Measurements from ENCODE around the gene MAPRE2.
"Not testable (repeated sequence)": the region's sequence is repeated elsewhere in the genome, so short reads cannot be mapped to it uniquely, and the experiment has no call there.

The MAPRE2 gene

GRCh38 chr18:35137632-35138031, 96.4 kb downstream of the MAPRE2 start:
- whole genome bisulfite sequencing, 2 experiments (ENCODE audit: insufficient coverage in 2 of 2), result 92 to 98% methylated on average over 7 to 9 of the region's 10 CpGs

GRCh38 chr18:35138773-35139172, 97.6 kb downstream of the MAPRE2 start:
- Histone ChIP-seq H3K36me3 (ENCODE audit: control insufficient read depth, insufficient read depth, low read length) (peaks cover 58% of the 10 kb centered on the region), H3K9me3 (ENCODE audit: control insufficient read depth, low read length) (no peaks in the 10 kb centered on the region), H3K4me1 (ENCODE audit: control insufficient read depth, insufficient read depth, low read length, poor library complexity, severe bottlenecking) (peaks cover 2% of the 10 kb centered on the region), H3K4me3 (ENCODE audit: extremely low read depth, insufficient read depth, low read length, poor library complexity, severe bottlenecking) (no peak overlapping the region), H3K27ac (ENCODE audit: low read depth, low read length, severe bottlenecking) (no peak overlapping the region)
- WGBS, 2 experiments (ENCODE audit: insufficient coverage in 2 of 2), result 94 to 95% methylated on average over 3 to 6 of the region's 6 CpGs

More at GRCh38 chr18:35137632-35138031, 96.4 kb downstream of the MAPRE2 start:
- H3K27ac ChIP-seq (ENCODE audit: low read depth, low read length, severe bottlenecking), result no peak overlapping the region
- peaks cover 2% of the 10 kb centered on the region for H3K4me1 ChIP-seq (ENCODE audit: control insufficient read depth, insufficient read depth, low read length, poor library complexity, severe bottlenecking)
- no peaks in the 10 kb centered on the region for H3K9me3 ChIP-seq (ENCODE audit: control insufficient read depth, low read length)
- no peak overlapping the region for H3K4me3 ChIP-seq (ENCODE audit: extremely low read depth, insufficient read depth, low read length, poor library complexity, severe bottlenecking)
- peaks cover 70% of the 10 kb centered on the region for H3K36me3 ChIP-seq (ENCODE audit: control insufficient read depth, insufficient read depth, low read length)

GRCh38 chr18:35139517-35139916, 98.3 kb downstream of the MAPRE2 start:
- H3K4me3 ChIP-seq (ENCODE audit: extremely low read depth, insufficient read depth, low read length, poor library complexity, severe bottlenecking), result no peak overlapping the region
- 67 to 100% methylated on average over 1 to 3 of the region's 3 CpGs for WGBS, 2 experiments (ENCODE audit: insufficient coverage in 2 of 2)
- no peak overlapping the region for H3K27ac ChIP-seq (ENCODE audit: low read depth, low read length, severe bottlenecking)
- peaks cover 2% of the 10 kb centered on the region for H3K4me1 ChIP-seq (ENCODE audit: control insufficient read depth, insufficient read depth, low read length, poor library complexity, severe bottlenecking)
- no peaks in the 10 kb centered on the region for H3K9me3 ChIP-seq (ENCODE audit: control insufficient read depth, low read length)
- peaks cover 53% of the 10 kb centered on the region for H3K36me3 ChIP-seq (ENCODE audit: control insufficient read depth, insufficient read depth, low read length)

GRCh38 chr18:35141077-35141476, 99.9 kb downstream of the MAPRE2 start:
- Histone ChIP-seq H3K36me3 (ENCODE audit: control insufficient read depth, insufficient read depth, low read length) (peaks cover 44% of the 10 kb centered on the region), H3K27ac (ENCODE audit: low read depth, low read length, severe bottlenecking) (no peak overlapping the region)
- WGBS, 2 experiments (ENCODE audit: insufficient coverage in 2 of 2), result 92% methylated on average over 3 of the region's 4 CpGs; no CpG with 5 or more reads in 1 of the 2 experiments

GRCh38 chr18:35141567-35142274, 100.5 kb downstream of the MAPRE2 start:
- 80 to 89% methylated on average over 3 of the region's 6 CpGs for WGBS, 2 experiments (ENCODE audit: insufficient coverage in 2 of 2)
- Histone ChIP-seq H3K4me3 (ENCODE audit: extremely low read depth, insufficient read depth, low read length, poor library complexity, severe bottlenecking) (no peak overlapping the region), H3K36me3 (ENCODE audit: control insufficient read depth, insufficient read depth, low read length) (peaks cover 38% of the 10 kb centered on the region), H3K9me3 (ENCODE audit: control insufficient read depth, low read length) (no peaks in the 10 kb centered on the region), H3K4me1 (ENCODE audit: control insufficient read depth, insufficient read depth, low read length, poor library complexity, severe bottlenecking) (no peaks in the 10 kb centered on the region), H3K27ac (ENCODE audit: low read depth, low read length, severe bottlenecking) (no peak overlapping the region)

More at GRCh38 chr18:35141077-35141476, 99.9 kb downstream of the MAPRE2 start:
- Histone ChIP-seq H3K9me3 (ENCODE audit: control insufficient read depth, low read length) (no peaks in the 10 kb centered on the region), H3K4me3 (ENCODE audit: extremely low read depth, insufficient read depth, low read length, poor library complexity, severe bottlenecking) (no peak overlapping the region), H3K4me1 (ENCODE audit: control insufficient read depth, insufficient read depth, low read length, poor library complexity, severe bottlenecking) (no peaks in the 10 kb centered on the region)

GRCh38 chr18:35142275-35142615, 101.0 kb downstream of the MAPRE2 start:
- 80 to 83% methylated on average over 1 of the region's 1 CpG for WGBS, 2 experiments (ENCODE audit: insufficient coverage in 2 of 2)
- Histone ChIP-seq H3K27ac (ENCODE audit: low read depth, low read length, severe bottlenecking) (no peak overlapping the region), H3K9me3 (ENCODE audit: control insufficient read depth, low read length) (no peaks in the 10 kb centered on the region), H3K36me3 (ENCODE audit: control insufficient read depth, insufficient read depth, low read length) (peaks cover 33% of the 10 kb centered on the region), H3K4me3 (ENCODE audit: extremely low read depth, insufficient read depth, low read length, poor library complexity, severe bottlenecking) (no peak overlapping the region), H3K4me1 (ENCODE audit: control insufficient read depth, insufficient read depth, low read length, poor library complexity, severe bottlenecking) (no peaks in the 10 kb centered on the region)

GRCh38 chr18:35143622-35144596, 102.7 kb downstream of the MAPRE2 start:
- no peak overlapping the region for H3K27ac ChIP-seq (ENCODE audit: low read depth, low read length, severe bottlenecking)
- 33 to 34% methylated on average over 1 to 4 of the region's 8 CpGs for WGBS, 2 experiments (ENCODE audit: insufficient coverage in 2 of 2)
- H3K36me3 ChIP-seq (ENCODE audit: control insufficient read depth, insufficient read depth, low read length), result peaks cover 18% of the 10 kb centered on the region
- no peaks in the 10 kb centered on the region for H3K4me1 ChIP-seq (ENCODE audit: control insufficient read depth, insufficient read depth, low read length, poor library complexity, severe bottlenecking)
- no peak overlapping the region for H3K4me3 ChIP-seq (ENCODE audit: extremely low read depth, insufficient read depth, low read length, poor library complexity, severe bottlenecking)
- no peaks in the 10 kb centered on the region for H3K9me3 ChIP-seq (ENCODE audit: control insufficient read depth, low read length)

- WGBS, 2 experiments (ENCODE audit: insufficient coverage in 2 of 2), result 88 to 95% methylated on average over 2 to 4 of the region's 4 CpGs
Measured at GRCh38 chr18:35144698-35145097, 103.5 kb downstream of the MAPRE2 start.

GRCh38 chr18:35150195-35150594, 109.0 kb downstream of the MAPRE2 start:
- not testable (repeated sequence) for H3K36me3 ChIP-seq (ENCODE audit: control insufficient read depth, insufficient read depth, low read length); H3K4me3 ChIP-seq (ENCODE audit: extremely low read depth, insufficient read depth, low read length, poor library complexity, severe bottlenecking); H3K27ac ChIP-seq (ENCODE audit: low read depth, low read length, severe bottlenecking); H3K9me3 ChIP-seq (ENCODE audit: control insufficient read depth, low read length); H3K4me1 ChIP-seq (ENCODE audit: control insufficient read depth, insufficient read depth, low read length, poor library complexity, severe bottlenecking)
- WGBS, 2 experiments (ENCODE audit: insufficient coverage in 2 of 2), result 89% methylated on average over 3 of the region's 3 CpGs; no CpG with 5 or more reads in 1 of the 2 experiments

More at GRCh38 chr18:35144698-35145097, 103.5 kb downstream of the MAPRE2 start:
- Histone ChIP-seq H3K4me1 (ENCODE audit: control insufficient read depth, insufficient read depth, low read length, poor library complexity, severe bottlenecking) (no peaks in the 10 kb centered on the region), H3K36me3 (ENCODE audit: control insufficient read depth, insufficient read depth, low read length) (peaks cover 10% of the 10 kb centered on the region), H3K9me3 (ENCODE audit: control insufficient read depth, low read length) (no peaks in the 10 kb centered on the region), H3K27ac (ENCODE audit: low read depth, low read length, severe bottlenecking) (no peak overlapping the region), H3K4me3 (ENCODE audit: extremely low read depth, insufficient read depth, low read length, poor library complexity, severe bottlenecking) (no peak overlapping the region)

- H3K4me3 ChIP-seq (ENCODE audit: extremely low read depth, insufficient read depth, low read length, poor library complexity, severe bottlenecking), result no peak overlapping the region
- H3K36me3 ChIP-seq (ENCODE audit: control insufficient read depth, insufficient read depth, low read length), result no peaks in the 10 kb centered on the region
- H3K9me3 ChIP-seq (ENCODE audit: control insufficient read depth, low read length), result no peaks in the 10 kb centered on the region
- WGBS, 2 experiments (ENCODE audit: insufficient coverage in 2 of 2), result 82 to 98% methylated on average over 4 to 8 of the region's 12 CpGs
- no peaks in the 10 kb centered on the region for H3K4me1 ChIP-seq (ENCODE audit: control insufficient read depth, insufficient read depth, low read length, poor library complexity, severe bottlenecking)
- no peak overlapping the region for H3K27ac ChIP-seq (ENCODE audit: low read depth, low read length, severe bottlenecking)
Measured at GRCh38 chr18:35153609-35154272, 112.5 kb downstream of the MAPRE2 start.
